ENCODE measurements around the gene NFIC.

Gene NFIC

GRCh38 chr19:3453840-3454239 lies 87.5 kb downstream of the NFIC start:
- in situ Hi-C loops (cut with HindIII; ENCODE audit: low pct_unique_long_range_greater_than_20kb, low sequenced_read_pairs): no loop called here
- no peak for TF ChIP-seq JUND (IDR thresholded peaks at IDR 0.05; ENCODE audit: low read depth)
- DNase-seq (ENCODE audit: low read depth in 1 of 2, low spot score in 1 of 2): no peak

GRCh38 chr19:3454656-3455392 lies 88.4 kb downstream of the NFIC start:
- DNase-seq (ENCODE audit: low read depth in 1 of 2, low spot score in 1 of 2): no peak
- in situ Hi-C loops (cut with HindIII; ENCODE audit: low pct_unique_long_range_greater_than_20kb, low sequenced_read_pairs): no loop called here
- no peak for TF ChIP-seq JUND (IDR thresholded peaks at IDR 0.05; ENCODE audit: low read depth)

GRCh38 chr19:3455393-3455955 lies 89.1 kb downstream of the NFIC start:
- in situ Hi-C loops (cut with HindIII; ENCODE audit: low pct_unique_long_range_greater_than_20kb, low sequenced_read_pairs): no loop called here
- TF ChIP-seq JUND (IDR thresholded peaks at IDR 0.05; ENCODE audit: low read depth): no peak
- DNase-seq (ENCODE audit: low read depth in 1 of 2, low spot score in 1 of 2): no peak

- no peak for TF ChIP-seq JUND (IDR thresholded peaks at IDR 0.05; ENCODE audit: low read depth)
- DNase-seq (ENCODE audit: low read depth in 1 of 2, low spot score in 1 of 2): no peak
- in situ Hi-C loops (cut with HindIII; ENCODE audit: low pct_unique_long_range_greater_than_20kb, low sequenced_read_pairs): no loop called here
Measured at GRCh38 chr19:3455960-3456601, 89.7 kb downstream of the NFIC start.

- in situ Hi-C loops (cut with HindIII; ENCODE audit: low pct_unique_long_range_greater_than_20kb, low sequenced_read_pairs): no loop called here
- TF ChIP-seq JUND (IDR thresholded peaks at IDR 0.05; ENCODE audit: low read depth): no peak
- DNase-seq (ENCODE audit: low read depth in 1 of 2, low spot score in 1 of 2): no peak
Measured at GRCh38 chr19:3456925-3457527, 90.6 kb downstream of the NFIC start.

GRCh38 chr19:3457528-3458228 lies 91.3 kb downstream of the NFIC start:
- no peak for TF ChIP-seq JUND (IDR thresholded peaks at IDR 0.05; ENCODE audit: low read depth)
- in situ Hi-C loops (cut with HindIII; ENCODE audit: low pct_unique_long_range_greater_than_20kb, low sequenced_read_pairs): no loop called here
- DNase-seq (ENCODE audit: low read depth in 1 of 2, low spot score in 1 of 2): no peak

GRCh38 chr19:3458229-3459088 lies 92.1 kb downstream of the NFIC start:
- in situ Hi-C loops (cut with HindIII; ENCODE audit: low pct_unique_long_range_greater_than_20kb, low sequenced_read_pairs): no loop called here
- DNase-seq (ENCODE audit: low read depth in 1 of 2, low spot score in 1 of 2): no peak
- TF ChIP-seq JUND (IDR thresholded peaks at IDR 0.05; ENCODE audit: low read depth): no peak

GRCh38 chr19:3459089-3459881 lies 92.9 kb downstream of the NFIC start:
- DNase-seq (ENCODE audit: low read depth in 1 of 2, low spot score in 1 of 2): peak in 1 of 2 experiments; percentile 26
- in situ Hi-C loops (cut with HindIII; ENCODE audit: low pct_unique_long_range_greater_than_20kb, low sequenced_read_pairs): no loop called here
- TF ChIP-seq JUND (IDR thresholded peaks at IDR 0.05; ENCODE audit: low read depth): no peak

- in situ Hi-C loops (cut with HindIII; ENCODE audit: low pct_unique_long_range_greater_than_20kb, low sequenced_read_pairs): no loop called here
- TF ChIP-seq JUND (IDR thresholded peaks at IDR 0.05; ENCODE audit: low read depth): no peak
- no peak for DNase-seq (ENCODE audit: low read depth in 1 of 2, low spot score in 1 of 2)
Measured at GRCh38 chr19:3459965-3460582, 93.7 kb downstream of the NFIC start.

- no peak for TF ChIP-seq JUND (IDR thresholded peaks at IDR 0.05; ENCODE audit: low read depth)
- in situ Hi-C loops (cut with HindIII; ENCODE audit: low pct_unique_long_range_greater_than_20kb, low sequenced_read_pairs): no loop called here
- no peak for DNase-seq (ENCODE audit: low read depth in 1 of 2, low spot score in 1 of 2)
Measured at GRCh38 chr19:3462991-3463713, 96.8 kb downstream of the NFIC start.
